Progenitor cell of endocrine pancreas (in vitro differentiated cells): ENCODE measurements around the gene KRTAP21-3. TPM values are rescaled to one million over a fixed set of nuclear protein-coding genes. Genes with fewer than 3 reads are reported as not detected.

ENCODE experiments used
- DNase-seq: peaks from one replicate; pipeline ENCODE4 v3.0.0; 2021; ENCODE audit warnings: low spot score; ENCODE audit not compliant: unreplicated experiment
- H3K27ac Mint-ChIP-seq: 2 replicates; pipeline ENCODE4 v1.8.0; 2021; ENCODE audit warnings: mild to moderate bottlenecking, moderate library complexity, mixed read lengths
- H3K27me3 Mint-ChIP-seq: 2 replicates; pipeline ENCODE4 v1.8.0; 2021; ENCODE audit warnings: mixed read lengths
- H3K36me3 Mint-ChIP-seq: 2 replicates; pipeline ENCODE4 v1.8.0; 2022; ENCODE audit warnings: mixed read lengths; ENCODE audit not compliant: insufficient read depth
- H3K4me1 Mint-ChIP-seq: 2 replicates; pipeline ENCODE4 v1.8.0; 2021; ENCODE audit warnings: low read depth, mixed read lengths
- H3K4me3 Mint-ChIP-seq: 2 replicates; pipeline ENCODE4 v1.8.0; 2021; ENCODE audit warnings: low read depth, mild to moderate bottlenecking, moderate library complexity, mixed read lengths
- H3K9me3 Mint-ChIP-seq: 2 replicates; pipeline ENCODE4 v1.8.0; 2021; ENCODE audit warnings: low read depth, mixed read lengths
- total RNA-seq: library from RNA; stranded (reverse); gene quantifications from 2 replicates; pipeline ENCODE4 v1.2.1, GENCODE V29; 2021
- TF ChIP-seq, protein P1 (sequence below): fragments of 200-600 bp; sonication (generic); IDR thresholded peaks from one replicate; pipeline ENCODE4 v1.5.0; 2021; ENCODE audit warnings: antibody characterized with exemption, mild to moderate bottlenecking; ENCODE audit not compliant: unreplicated experiment

KRTAP21-3 gene
- total RNA-seq, 1 donor from 2014 or later, result not detected

DNA sequence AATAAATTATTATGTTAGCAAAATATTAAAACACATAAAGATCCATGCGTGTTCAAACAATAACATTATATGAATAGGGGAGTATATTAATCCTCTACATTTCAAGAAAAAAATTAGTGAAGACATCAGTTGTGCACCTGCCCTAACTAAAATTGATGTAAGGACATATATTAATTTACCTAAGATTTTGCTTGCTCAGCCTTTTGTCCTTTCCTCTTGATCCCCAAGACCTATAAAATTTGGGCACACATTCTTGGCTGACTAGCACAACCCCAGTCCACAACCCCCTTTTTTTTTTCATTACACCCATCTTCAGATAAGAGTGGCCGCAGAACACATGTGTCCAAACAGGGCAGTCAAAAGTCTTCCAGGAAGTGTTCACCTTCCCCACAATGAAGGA, 21.9 kb upstream of the KRTAP21-3 start:
- no peaks in the 10 kb centered on the region for H3K27me3 Mint-ChIP-seq
- no peak overlapping the region for H3K4me3 Mint-ChIP-seq
- no peaks in the 10 kb centered on the region for H3K36me3 Mint-ChIP-seq
- TF ChIP-seq, protein P1, sequence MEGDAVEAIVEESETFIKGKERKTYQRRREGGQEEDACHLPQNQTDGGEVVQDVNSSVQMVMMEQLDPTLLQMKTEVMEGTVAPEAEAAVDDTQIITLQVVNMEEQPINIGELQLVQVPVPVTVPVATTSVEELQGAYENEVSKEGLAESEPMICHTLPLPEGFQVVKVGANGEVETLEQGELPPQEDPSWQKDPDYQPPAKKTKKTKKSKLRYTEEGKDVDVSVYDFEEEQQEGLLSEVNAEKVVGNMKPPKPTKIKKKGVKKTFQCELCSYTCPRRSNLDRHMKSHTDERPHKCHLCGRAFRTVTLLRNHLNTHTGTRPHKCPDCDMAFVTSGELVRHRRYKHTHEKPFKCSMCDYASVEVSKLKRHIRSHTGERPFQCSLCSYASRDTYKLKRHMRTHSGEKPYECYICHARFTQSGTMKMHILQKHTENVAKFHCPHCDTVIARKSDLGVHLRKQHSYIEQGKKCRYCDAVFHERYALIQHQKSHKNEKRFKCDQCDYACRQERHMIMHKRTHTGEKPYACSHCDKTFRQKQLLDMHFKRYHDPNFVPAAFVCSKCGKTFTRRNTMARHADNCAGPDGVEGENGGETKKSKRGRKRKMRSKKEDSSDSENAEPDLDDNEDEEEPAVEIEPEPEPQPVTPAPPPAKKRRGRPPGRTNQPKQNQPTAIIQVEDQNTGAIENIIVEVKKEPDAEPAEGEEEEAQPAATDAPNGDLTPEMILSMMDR, result no peak
- no peak for DNase-seq
- peaks cover 11% of the 10 kb centered on the region for H3K9me3 Mint-ChIP-seq
- no peaks in the 10 kb centered on the region for H3K4me1 Mint-ChIP-seq
- no peak overlapping the region for H3K27ac Mint-ChIP-seq

DNA sequence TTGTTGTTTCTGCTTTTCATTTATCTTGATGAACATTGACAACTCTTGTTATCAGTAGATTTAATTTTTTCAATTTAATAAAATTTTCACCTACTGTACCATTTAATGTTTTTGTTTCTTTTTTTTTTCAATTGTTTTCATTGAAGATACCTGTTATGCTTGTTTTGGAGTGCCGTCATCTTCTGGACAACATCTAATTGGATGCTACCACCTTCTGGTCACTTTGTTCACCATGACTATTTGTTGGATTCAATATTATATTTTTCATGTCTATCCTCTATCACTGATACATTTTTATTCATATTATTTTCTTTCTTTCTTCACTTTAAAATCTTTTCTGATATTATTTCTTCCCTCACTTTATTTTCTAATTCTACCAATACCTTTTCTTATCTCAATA, 14.4 kb upstream of the KRTAP21-3 start:
- Mint-ChIP-seq H3K27ac (no peak overlapping the region), H3K9me3 (peaks cover 5% of the 10 kb centered on the region), H3K36me3 (no peaks in the 10 kb centered on the region), H3K4me1 (no peaks in the 10 kb centered on the region), H3K27me3 (peaks cover 15% of the 10 kb centered on the region), H3K4me3 (no peak overlapping the region)
- TF ChIP-seq, protein P1, result no peak
- DNase-seq, result no peak

DNA sequence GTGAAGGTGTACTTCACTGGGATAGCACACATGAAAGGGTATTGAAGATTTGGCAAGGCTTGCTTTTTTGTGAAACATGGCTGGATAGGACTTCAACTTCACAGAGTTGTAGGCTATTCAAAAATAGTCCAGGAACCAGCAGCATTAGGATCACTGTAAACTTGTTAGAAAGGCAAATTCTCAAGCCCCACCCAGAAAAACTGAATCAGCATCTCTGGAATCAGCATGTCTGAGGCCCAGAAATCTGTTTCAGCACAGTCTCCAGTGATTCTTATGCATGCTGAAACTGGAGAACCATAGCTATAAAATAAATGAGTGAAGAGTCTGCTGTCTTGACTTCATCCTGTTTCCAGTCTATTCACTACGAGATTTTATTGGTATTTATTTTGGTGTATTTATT, 8.1 kb upstream of the KRTAP21-3 start:
- no peak overlapping the region for H3K4me3 Mint-ChIP-seq

DNA sequence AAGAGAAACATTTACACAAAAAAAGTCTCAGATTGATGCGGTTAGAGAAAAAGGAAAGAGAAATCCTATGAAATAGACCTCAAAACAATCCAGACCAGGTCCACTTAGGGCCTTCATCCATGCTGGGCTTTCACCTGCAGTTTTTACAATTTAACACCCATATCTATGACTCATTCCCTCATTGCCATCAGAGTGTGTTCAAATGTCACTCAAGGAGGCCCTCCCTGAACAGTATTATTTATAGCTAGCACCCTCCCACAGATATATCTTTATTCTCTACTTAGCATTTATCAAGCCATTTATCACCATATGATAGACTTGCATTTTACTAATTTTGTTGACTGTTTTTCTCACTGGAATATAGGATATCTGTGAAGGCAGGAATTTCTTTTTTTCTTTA, 824 bp upstream of the KRTAP21-3 start:
- DNase-seq, result no peak
- no peak overlapping the region for H3K27ac Mint-ChIP-seq
- H3K4me1 Mint-ChIP-seq, result no peaks in the 10 kb centered on the region
- no peak overlapping the region for H3K4me3 Mint-ChIP-seq
- peaks cover 11% of the 10 kb centered on the region for H3K9me3 Mint-ChIP-seq
- TF ChIP-seq, protein P1, result no peak
- no peaks in the 10 kb centered on the region for H3K27me3 Mint-ChIP-seq
- no peaks in the 10 kb centered on the region for H3K36me3 Mint-ChIP-seq

More for the DNA sequence above, 8.1 kb upstream of the KRTAP21-3 start:
- Mint-ChIP-seq H3K27me3 (peaks cover 10% of the 10 kb centered on the region), H3K4me1 (no peaks in the 10 kb centered on the region), H3K9me3 (peaks cover 23% of the 10 kb centered on the region), H3K36me3 (no peaks in the 10 kb centered on the region), H3K27ac (no peak overlapping the region)
- TF ChIP-seq, protein P1, result no peak
- DNase-seq, result no peak

DNA sequence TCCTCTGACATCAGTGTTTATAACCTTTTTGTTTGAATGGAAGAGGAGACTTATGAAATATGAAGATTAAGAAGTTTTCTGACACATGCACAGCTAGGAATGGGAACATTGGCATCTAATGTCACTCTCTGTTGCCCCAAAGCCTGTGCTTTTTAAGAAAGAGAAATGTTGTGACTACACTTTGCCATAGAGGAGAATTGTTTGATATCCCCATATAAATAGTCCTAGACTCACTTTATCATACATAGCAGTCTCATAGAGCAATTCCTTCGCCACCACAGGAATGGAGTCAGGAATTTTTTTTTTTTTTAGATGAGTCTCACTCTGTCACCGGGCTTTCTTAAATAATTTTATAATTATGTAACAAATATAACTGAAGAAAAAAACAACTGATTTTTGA, 1.5 kb downstream of the KRTAP21-3 start:
- H3K27ac Mint-ChIP-seq, result no peak overlapping the region
- H3K4me1 Mint-ChIP-seq, result no peaks in the 10 kb centered on the region
- TF ChIP-seq, protein P1, result no peak
- H3K4me3 Mint-ChIP-seq, result no peak overlapping the region
- no peaks in the 10 kb centered on the region for H3K36me3 Mint-ChIP-seq
- no peak for DNase-seq
- peaks cover 13% of the 10 kb centered on the region for H3K9me3 Mint-ChIP-seq
- no peaks in the 10 kb centered on the region for H3K27me3 Mint-ChIP-seq
